Measurements from ENCODE around the gene PLB1.

PLB1 gene

GRCh38 chr2:28621172-28622100 is 125.6 kb downstream of the PLB1 start:
- Histone ChIP-seq H3K23ac (ENCODE audit: low read depth, low read length, poor library complexity) (no peak overlapping the region), H3K4me3 (ENCODE audit: low read length in 2 of 2) (peak overlapping the region in 1 of 2 donors; percentile 0), H2AFZ (ENCODE audit: low read length) (peak overlapping the region; percentile 10), H3K4ac (ENCODE audit: low read length) (no peak overlapping the region), H3K79me1 (ENCODE audit: low read depth, low read length) (no peaks in the 10 kb centered on the region), H2AK5ac (ENCODE audit: low read depth, low read length) (no peak overlapping the region), H4K8ac (ENCODE audit: low read depth, low read length) (no peak overlapping the region), H2BK15ac (ENCODE audit: low read length) (no peak overlapping the region), H3K18ac (ENCODE audit: low read length) (peak overlapping the region; percentile 9), H3K27me3 (ENCODE audit: control insufficient read depth in 3 of 3, insufficient read depth in 3 of 3, low read depth in 1 of 3, low read length in 3 of 3) (no peaks in the 10 kb centered on the region), H3K27ac (replicated peaks; ENCODE audit: low read length) (peak overlapping the region; percentile 24), H3K36me3 (replicated peaks in 1 of 2; ENCODE audit: control insufficient read depth in 2 of 2, insufficient read depth in 2 of 2, low read length in 2 of 2) (no peaks in the 10 kb centered on the region), H2BK5ac (ENCODE audit: low read length) (no peak overlapping the region), H3K14ac (ENCODE audit: low read length) (no peak overlapping the region), H3K4me1 (ENCODE audit: control insufficient read depth in 2 of 2, insufficient read depth in 1 of 2, low read depth in 1 of 2, low read length in 2 of 2) (peaks cover 20 to 21% of the 10 kb centered on the region in 2 donors), H2BK12ac (ENCODE audit: low read length) (no peak overlapping the region), H2BK120ac (ENCODE audit: low read depth, low read length) (no peak overlapping the region), H3K9ac (ENCODE audit: low read depth, low read length, poor library complexity) (no peak overlapping the region), H3K9me3 (replicated peaks in 1 of 2; ENCODE audit: control insufficient read depth in 2 of 2, insufficient read depth in 1 of 2, low read depth in 1 of 2, low read length in 2 of 2) (peaks cover 0 to 5% of the 10 kb centered on the region in 2 donors), H3K4me2 (ENCODE audit: insufficient read depth, low read length, poor library complexity, severe bottlenecking) (peak overlapping the region; percentile 35), H4K91ac (ENCODE audit: low read depth, low read length, poor library complexity) (no peak overlapping the region)
- DNase-seq (ENCODE audit: low spot score), result peak; percentile 32
- WGBS, 2 donors (ENCODE audit: extremely low coverage in 2 of 2, insufficient read length in 2 of 2, insufficient replicate concordance in 1 of 2), result no CpG with 5 or more reads among the region's 15 CpGs

GRCh38 chr2:28622101-28622499 is 126.2 kb downstream of the PLB1 start:
- no peak overlapping the region for H2BK5ac ChIP-seq (ENCODE audit: low read length)
- no peak overlapping the region for H3K23ac ChIP-seq (ENCODE audit: low read depth, low read length, poor library complexity)
- no peak for DNase-seq (ENCODE audit: low spot score)
- H3K27me3 ChIP-seq (ENCODE audit: control insufficient read depth in 3 of 3, insufficient read depth in 3 of 3, low read depth in 1 of 3, low read length in 3 of 3), result no peaks in the 10 kb centered on the region
- H3K36me3 ChIP-seq (replicated peaks in 1 of 2; ENCODE audit: control insufficient read depth in 2 of 2, insufficient read depth in 2 of 2, low read length in 2 of 2), result no peaks in the 10 kb centered on the region
- no peak overlapping the region for H4K8ac ChIP-seq (ENCODE audit: low read depth, low read length)
- no peak overlapping the region for H4K91ac ChIP-seq (ENCODE audit: low read depth, low read length, poor library complexity)
- H2BK120ac ChIP-seq (ENCODE audit: low read depth, low read length), result no peak overlapping the region
- peaks cover 0 to 5% of the 10 kb centered on the region in 2 donors for H3K9me3 ChIP-seq (replicated peaks in 1 of 2; ENCODE audit: control insufficient read depth in 2 of 2, insufficient read depth in 1 of 2, low read depth in 1 of 2, low read length in 2 of 2)
- H3K14ac ChIP-seq (ENCODE audit: low read length), result no peak overlapping the region
- no peak overlapping the region for H3K9ac ChIP-seq (ENCODE audit: low read depth, low read length, poor library complexity)
- H3K4me2 ChIP-seq (ENCODE audit: insufficient read depth, low read length, poor library complexity, severe bottlenecking), result no peak overlapping the region
- H2AK5ac ChIP-seq (ENCODE audit: low read depth, low read length), result no peak overlapping the region
- H3K27ac ChIP-seq (replicated peaks; ENCODE audit: low read length), result no peak overlapping the region
- peaks cover 20 to 21% of the 10 kb centered on the region in 2 donors for H3K4me1 ChIP-seq (ENCODE audit: control insufficient read depth in 2 of 2, insufficient read depth in 1 of 2, low read depth in 1 of 2, low read length in 2 of 2)
- H3K18ac ChIP-seq (ENCODE audit: low read length), result no peak overlapping the region
- H2BK15ac ChIP-seq (ENCODE audit: low read length), result no peak overlapping the region
- no peaks in the 10 kb centered on the region for H3K79me1 ChIP-seq (ENCODE audit: low read depth, low read length)
- no peak overlapping the region for H2AFZ ChIP-seq (ENCODE audit: low read length)
- H2BK12ac ChIP-seq (ENCODE audit: low read length), result no peak overlapping the region
- H3K4ac ChIP-seq (ENCODE audit: low read length), result no peak overlapping the region
- WGBS, 2 donors (ENCODE audit: extremely low coverage in 2 of 2, insufficient read length in 2 of 2, insufficient replicate concordance in 1 of 2), result no CpG with 5 or more reads among the region's 2 CpGs
- no peak overlapping the region for H3K4me3 ChIP-seq (ENCODE audit: low read length in 2 of 2)

GRCh38 chr2:28623582-28624405 is 127.9 kb downstream of the PLB1 start:
- peaks cover 20 to 21% of the 10 kb centered on the region in 2 donors for H3K4me1 ChIP-seq (ENCODE audit: control insufficient read depth in 2 of 2, insufficient read depth in 1 of 2, low read depth in 1 of 2, low read length in 2 of 2)
- H3K9me3 ChIP-seq (replicated peaks in 1 of 2; ENCODE audit: control insufficient read depth in 2 of 2, insufficient read depth in 1 of 2, low read depth in 1 of 2, low read length in 2 of 2), result peaks cover 0 to 5% of the 10 kb centered on the region in 2 donors
- no peak overlapping the region for H3K23ac ChIP-seq (ENCODE audit: low read depth, low read length, poor library complexity)
- no peak overlapping the region for H3K4ac ChIP-seq (ENCODE audit: low read length)
- H3K27me3 ChIP-seq (ENCODE audit: control insufficient read depth in 3 of 3, insufficient read depth in 3 of 3, low read depth in 1 of 3, low read length in 3 of 3), result no peaks in the 10 kb centered on the region
- no peak overlapping the region for H3K18ac ChIP-seq (ENCODE audit: low read length)
- H3K14ac ChIP-seq (ENCODE audit: low read length), result no peak overlapping the region
- H3K9ac ChIP-seq (ENCODE audit: low read depth, low read length, poor library complexity), result no peak overlapping the region
- no peaks in the 10 kb centered on the region for H3K36me3 ChIP-seq (replicated peaks in 1 of 2; ENCODE audit: control insufficient read depth in 2 of 2, insufficient read depth in 2 of 2, low read length in 2 of 2)
- no peak overlapping the region for H2BK120ac ChIP-seq (ENCODE audit: low read depth, low read length)
- H4K8ac ChIP-seq (ENCODE audit: low read depth, low read length), result no peak overlapping the region
- H2AFZ ChIP-seq (ENCODE audit: low read length), result no peak overlapping the region
- H2BK15ac ChIP-seq (ENCODE audit: low read length), result no peak overlapping the region
- no peaks in the 10 kb centered on the region for H3K79me1 ChIP-seq (ENCODE audit: low read depth, low read length)
- DNase-seq (ENCODE audit: low spot score), result no peak
- H3K4me2 ChIP-seq (ENCODE audit: insufficient read depth, low read length, poor library complexity, severe bottlenecking), result no peak overlapping the region
- no peak overlapping the region for H2BK12ac ChIP-seq (ENCODE audit: low read length)
- H4K91ac ChIP-seq (ENCODE audit: low read depth, low read length, poor library complexity), result no peak overlapping the region
- no peak overlapping the region for H2AK5ac ChIP-seq (ENCODE audit: low read depth, low read length)
- no peak overlapping the region for H3K4me3 ChIP-seq (ENCODE audit: low read length in 2 of 2)
- no CpG with 5 or more reads among the region's 12 CpGs for WGBS, 2 donors (ENCODE audit: extremely low coverage in 2 of 2, insufficient read length in 2 of 2, insufficient replicate concordance in 1 of 2)
- no peak overlapping the region for H3K27ac ChIP-seq (replicated peaks; ENCODE audit: low read length)
- H2BK5ac ChIP-seq (ENCODE audit: low read length), result no peak overlapping the region

GRCh38 chr2:28624436-28624792 is 128.6 kb downstream of the PLB1 start:
- Histone ChIP-seq H3K9me3 (replicated peaks in 1 of 2; ENCODE audit: control insufficient read depth in 2 of 2, insufficient read depth in 1 of 2, low read depth in 1 of 2, low read length in 2 of 2) (peaks cover 0 to 5% of the 10 kb centered on the region in 2 donors), H4K8ac (ENCODE audit: low read depth, low read length) (no peak overlapping the region), H3K27me3 (ENCODE audit: control insufficient read depth in 3 of 3, insufficient read depth in 3 of 3, low read depth in 1 of 3, low read length in 3 of 3) (no peaks in the 10 kb centered on the region), H3K79me1 (ENCODE audit: low read depth, low read length) (no peaks in the 10 kb centered on the region), H4K91ac (ENCODE audit: low read depth, low read length, poor library complexity) (no peak overlapping the region), H3K9ac (ENCODE audit: low read depth, low read length, poor library complexity) (no peak overlapping the region), H3K14ac (ENCODE audit: low read length) (no peak overlapping the region), H3K4ac (ENCODE audit: low read length) (no peak overlapping the region), H2AK5ac (ENCODE audit: low read depth, low read length) (no peak overlapping the region), H2BK12ac (ENCODE audit: low read length) (no peak overlapping the region), H3K27ac (replicated peaks; ENCODE audit: low read length) (no peak overlapping the region), H2BK5ac (ENCODE audit: low read length) (no peak overlapping the region), H3K4me3 (ENCODE audit: low read length in 2 of 2) (no peak overlapping the region), H2AFZ (ENCODE audit: low read length) (no peak overlapping the region), H2BK15ac (ENCODE audit: low read length) (no peak overlapping the region), H2BK120ac (ENCODE audit: low read depth, low read length) (no peak overlapping the region), H3K18ac (ENCODE audit: low read length) (no peak overlapping the region), H3K23ac (ENCODE audit: low read depth, low read length, poor library complexity) (no peak overlapping the region), H3K4me2 (ENCODE audit: insufficient read depth, low read length, poor library complexity, severe bottlenecking) (no peak overlapping the region), H3K4me1 (ENCODE audit: control insufficient read depth in 2 of 2, insufficient read depth in 1 of 2, low read depth in 1 of 2, low read length in 2 of 2) (peaks cover 20 to 21% of the 10 kb centered on the region in 2 donors), H3K36me3 (replicated peaks in 1 of 2; ENCODE audit: control insufficient read depth in 2 of 2, insufficient read depth in 2 of 2, low read length in 2 of 2) (no peaks in the 10 kb centered on the region)
- WGBS, 2 donors (ENCODE audit: extremely low coverage in 2 of 2, insufficient read length in 2 of 2, insufficient replicate concordance in 1 of 2), result no CpG with 5 or more reads among the region's 2 CpGs
- no peak for DNase-seq (ENCODE audit: low spot score)
